RWPE2 (cell line): ENCODE data around the gene CALML3.
A peak's percentile ranks its signal among the peaks of the same experiment; 100 is the strongest.

ENCODE experiments used
- ATAC-seq: fragments of 200-7000 bp; cut with Tn5 transposase; 3 replicates; pipeline ENCODE4 v1.9.1; 2021; ENCODE audit warnings: low read depth
- DNase-seq: peaks from one replicate; pipeline ENCODE4 v3.0.0-alpha.2; 2020; ENCODE audit warnings: low spot score
- H3K27ac ChIP-seq: fragments of 450-650 bp; 2 replicates; pipeline ENCODE4 v1.5.1; 2017; ENCODE audit warnings: mild to moderate bottlenecking; ENCODE audit not compliant: poor library complexity, severe bottlenecking
- H3K27me3 ChIP-seq: fragments of 250-450 bp; sonication (Bioruptor Pico); 2 replicates; pipeline ENCODE4 v1.5.1; 2021; ENCODE audit warnings: mild to moderate bottlenecking, moderate library complexity; ENCODE audit not compliant: insufficient read depth, poor library complexity, severe bottlenecking
- H3K36me3 ChIP-seq: fragments of 250-450 bp; sonication (Bioruptor Pico); 2 replicates; pipeline ENCODE4 v1.5.1; 2020; ENCODE audit warnings: low read depth, mild to moderate bottlenecking, moderate library complexity
- H3K4me1 ChIP-seq: fragments of 250-450 bp; sonication (Bioruptor Pico); 2 replicates; pipeline ENCODE4 v1.5.1; 2021; ENCODE audit warnings: mild to moderate bottlenecking, moderate library complexity; ENCODE audit not compliant: insufficient read depth, poor library complexity, severe bottlenecking
- H3K4me3 ChIP-seq: fragments of 250-450 bp; sonication (Bioruptor Pico); 2 replicates; pipeline ENCODE4 v1.5.1; 2021; ENCODE audit warnings: mild to moderate bottlenecking, moderate library complexity; ENCODE audit not compliant: severe bottlenecking
- H3K9me3 ChIP-seq: fragments of 250-450 bp; sonication (Bioruptor Pico); 2 replicates; pipeline ENCODE4 v1.5.1; 2021; ENCODE audit warnings: mild to moderate bottlenecking, moderate library complexity; ENCODE audit not compliant: severe bottlenecking
- CTCF ChIP-seq: fragments of 450-650 bp; IDR thresholded peaks from one replicate; pipeline ENCODE4 v1.5.1; 2017; ENCODE audit warnings: mild to moderate bottlenecking, moderate library complexity; ENCODE audit not compliant: poor library complexity, severe bottlenecking

Gene CALML3

GRCh38 chr10:5525561-5526341 is 990 bp downstream of the CALML3 start:
- peak; percentile 98 for ATAC-seq
- no peak for TF ChIP-seq CTCF
- Histone ChIP-seq H3K9me3 (no peaks in the 10 kb centered on the region), H3K4me3 (no peak overlapping the region), H3K4me1 (peaks cover 15% of the 10 kb centered on the region), H3K27me3 (no peaks in the 10 kb centered on the region), H3K36me3 (no peaks in the 10 kb centered on the region), H3K27ac (peak overlapping the region; percentile 4)
- no peak for DNase-seq

- no peaks in the 10 kb centered on the region for H3K27me3 ChIP-seq
- H3K4me3 ChIP-seq, result no peak overlapping the region
- H3K36me3 ChIP-seq, result no peaks in the 10 kb centered on the region
- no peak for TF ChIP-seq CTCF
- no peaks in the 10 kb centered on the region for H3K9me3 ChIP-seq
- no peak for ATAC-seq
- H3K27ac ChIP-seq, result no peak overlapping the region
- H3K4me1 ChIP-seq, result peaks cover 15% of the 10 kb centered on the region
- no peak for DNase-seq
Measured at GRCh38 chr10:5526691-5527331, 2.0 kb downstream of the CALML3 start.

GRCh38 chr10:5527332-5528200 is 2.8 kb downstream of the CALML3 start:
- H3K36me3 ChIP-seq, result no peaks in the 10 kb centered on the region
- H3K27ac ChIP-seq, result no peak overlapping the region
- peaks cover 15% of the 10 kb centered on the region for H3K4me1 ChIP-seq
- H3K27me3 ChIP-seq, result no peaks in the 10 kb centered on the region
- ATAC-seq (no peak), DNase-seq (no peak)
- no peak for TF ChIP-seq CTCF
- no peaks in the 10 kb centered on the region for H3K9me3 ChIP-seq
- H3K4me3 ChIP-seq, result no peak overlapping the region

- Histone ChIP-seq H3K4me1 (peaks cover 15% of the 10 kb centered on the region), H3K27me3 (no peaks in the 10 kb centered on the region), H3K36me3 (no peaks in the 10 kb centered on the region), H3K9me3 (no peaks in the 10 kb centered on the region), H3K27ac (no peak overlapping the region), H3K4me3 (no peak overlapping the region)
- ATAC-seq, result no peak
- TF ChIP-seq CTCF, result no peak
- DNase-seq, result no peak
Measured at GRCh38 chr10:5528989-5529701, 4.4 kb downstream of the CALML3 start.
